HepG2 (cell line): ENCODE data around the gene CAMKMT. TPM values are rescaled to one million over a fixed set of nuclear protein-coding genes. Genes with fewer than 3 reads are reported as not detected.

Source experiments
- ATF7 ChIP-seq, 2 experiments: fragments of 450-650 bp in 1 of 2; sonication (generic) in 1 of 2; formaldehyde crosslinking in 1 of 2; IDR thresholded peaks; 2 replicates each; pipeline versions ENCODE4 v1.4.0 to v1.6.1; 2016 to 2020; ENCODE audit warnings: antibody characterized with exemption in 1 of 2, mild to moderate bottlenecking in 1 of 2, missing genetic modification reagents in 1 of 2
- DNMT3B ChIP-seq: conservative IDR thresholded peaks from 2 replicates; pipeline ENCODE4 v1.6.1; 2016; ENCODE audit warnings: missing biosample characterization, control low read depth
- MXD4 ChIP-seq: IDR thresholded peaks from 2 replicates; pipeline ENCODE4 v1.6.1; 2016; ENCODE audit warnings: mild to moderate bottlenecking, missing biosample characterization, missing genetic modification reagents
- ONECUT2 ChIP-seq: sonication (generic); formaldehyde crosslinking; IDR thresholded peaks from 2 replicates; pipeline ENCODE4 v1.4.0; 2020; ENCODE audit warnings: missing genetic modification reagents
- SCMH1 ChIP-seq: sonication (generic); formaldehyde crosslinking; IDR thresholded peaks from 2 replicates; pipeline ENCODE4 v1.9.0; 2021; ENCODE audit warnings: missing genetic modification reagents, mild to moderate bottlenecking, borderline replicate concordance
- SP140L ChIP-seq: sonication (generic); formaldehyde crosslinking; IDR thresholded peaks from 2 replicates; pipeline ENCODE4 v1.4.0; 2020; ENCODE audit warnings: missing genetic modification reagents, borderline replicate concordance
- TRIM24 ChIP-seq: sonication (generic); formaldehyde crosslinking; IDR thresholded peaks from 2 replicates; pipeline ENCODE4 v1.8.0; 2022; ENCODE audit warnings: mild to moderate bottlenecking, missing genetic modification reagents
- ZNF124 ChIP-seq: sonication (generic); formaldehyde crosslinking; IDR thresholded peaks from 2 replicates; pipeline ENCODE4 v1.4.0; 2020; ENCODE audit warnings: missing genetic modification reagents
- ZNF138 ChIP-seq: sonication (generic); formaldehyde crosslinking; IDR thresholded peaks from 2 replicates; pipeline ENCODE4 v1.5.0; 2020; ENCODE audit warnings: mild to moderate bottlenecking, low read depth, missing genetic modification reagents
- ZNF335 ChIP-seq: sonication (generic); formaldehyde crosslinking; IDR thresholded peaks from 2 replicates; pipeline ENCODE4 v1.4.0; 2020; ENCODE audit warnings: missing genetic modification reagents
- ZNF552 ChIP-seq: sonication (generic); formaldehyde crosslinking; IDR thresholded peaks from 2 replicates; pipeline ENCODE4 v1.9.0; 2022; ENCODE audit warnings: missing genetic modification reagents, mild to moderate bottlenecking, borderline replicate concordance
- ZNF616 ChIP-seq: sonication (generic); formaldehyde crosslinking; IDR thresholded peaks from 2 replicates; pipeline ENCODE4 v1.5.0; 2020; ENCODE audit warnings: low read depth, mild to moderate bottlenecking, missing genetic modification reagents
- ZNF761 ChIP-seq: sonication (generic); formaldehyde crosslinking; conservative IDR thresholded peaks from 2 replicates; pipeline ENCODE4 v1.4.0; 2020; ENCODE audit warnings: mild to moderate bottlenecking, missing genetic modification reagents
- ZSCAN30 ChIP-seq: sonication (generic); formaldehyde crosslinking; IDR thresholded peaks from 2 replicates; pipeline ENCODE4 v1.5.0; 2020; ENCODE audit warnings: mild to moderate bottlenecking, missing genetic modification reagents
- polyA plus RNA-seq, 8 experiments: library from polyadenylated mRNA; depleted of rRNA in 3 of 8; stranded (reverse) in 7 of 8; unstranded in 1 of 8; fragments of >200 nt; fragmentation: Illumina TruSeq in 4 of 8; extraction: Trizol in 4 of 8; gene quantifications; 2 replicates each; pipeline versions ENCODE4 v1.2.1 to v1.2.3, GENCODE V29; 2011 to 2016; ENCODE audit warnings: low read depth in 4 of 8, missing spikeins in 1 of 8, mixed read lengths in 1 of 8; ENCODE audit not compliant: insufficient read depth in 1 of 8
- total RNA-seq, 5 experiments: library from RNA; depleted of rRNA; stranded (reverse); fragments of >200 nt; fragmentation: Illumina TruSeq; extraction: Trizol; gene quantifications; 2 replicates each; pipeline ENCODE4 v1.2.3, GENCODE V29; 2016; ENCODE audit warnings: low read depth in 1 of 5
- TF ChIP-seq, protein P1 (sequence below): sonication (generic); formaldehyde crosslinking; IDR thresholded peaks from 2 replicates; pipeline ENCODE4 v1.8.1; 2023; ENCODE audit warnings: mild to moderate bottlenecking, missing genetic modification reagents
- TF ChIP-seq, protein P2 (sequence below): IDR thresholded peaks from 2 replicates; pipeline ENCODE4 v1.6.1; 2016; ENCODE audit warnings: missing genetic modification reagents, missing compliant biosample characterization
- TF ChIP-seq, protein P3 (sequence below): sonication (generic); formaldehyde crosslinking; IDR thresholded peaks from 2 replicates; pipeline ENCODE4 v1.5.0; 2020; ENCODE audit warnings: missing genetic modification reagents
- TF ChIP-seq, protein P4 (sequence below): sonication (generic); formaldehyde crosslinking; IDR thresholded peaks from 2 replicates; pipeline ENCODE4 v1.4.0; 2020; ENCODE audit warnings: missing genetic modification reagents
- TF ChIP-seq, protein P5 (sequence below): sonication (generic); formaldehyde crosslinking; conservative IDR thresholded peaks from 2 replicates; pipeline ENCODE4 v1.8.0; 2022; ENCODE audit warnings: low read depth, missing genetic modification reagents
- TF ChIP-seq, protein P6 (sequence below): sonication (generic); formaldehyde crosslinking; IDR thresholded peaks from 2 replicates; pipeline ENCODE4 v1.4.0; 2020; ENCODE audit warnings: missing genetic modification reagents, borderline replicate concordance

The CAMKMT gene
- total and polyA plus RNA-seq, 2 of the 13 experiments (the other 11 are each of a cell fraction or from before 2014, with no cell fraction given): 6.9 to 20.8 TPM

DNA sequence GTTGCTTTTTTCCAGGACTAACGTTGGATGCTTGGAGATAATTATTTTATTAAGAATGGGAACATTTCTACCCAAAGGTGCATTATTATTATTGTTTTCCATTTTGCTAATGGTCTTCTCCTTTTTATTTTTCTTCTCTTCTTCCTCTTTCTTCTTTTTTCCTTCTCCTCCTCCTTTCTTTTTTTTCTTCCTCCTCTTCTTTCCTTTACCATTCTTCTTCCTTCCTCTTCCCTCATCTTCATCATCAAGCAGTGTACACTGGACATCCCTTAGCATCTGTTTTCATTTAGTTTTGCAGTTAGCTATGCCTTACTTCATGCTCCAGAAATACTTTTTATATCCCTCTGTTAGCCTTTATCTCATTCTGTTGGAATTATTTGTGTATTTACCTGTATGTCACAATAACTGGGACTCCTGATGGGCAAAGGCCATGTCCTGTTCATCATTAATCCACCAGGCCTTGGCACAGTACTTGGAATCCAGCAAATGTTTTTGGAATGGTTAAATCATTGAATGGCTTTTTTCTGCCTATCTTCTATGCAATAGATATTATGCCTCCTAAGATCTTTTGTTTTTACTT lies 162.7 kb downstream of the CAMKMT start (continued):
- no peak for TF ChIP-seq TRIM24 (CRISPR knock-in tag)
- no peak for TF ChIP-seq ATF7 (IDR thresholded peaks at IDR 0.05)
- TF ChIP-seq ATF7 (CRISPR knock-in tag; IDR thresholded peaks at IDR 0.05): no peak
- TF ChIP-seq, protein P1, sequence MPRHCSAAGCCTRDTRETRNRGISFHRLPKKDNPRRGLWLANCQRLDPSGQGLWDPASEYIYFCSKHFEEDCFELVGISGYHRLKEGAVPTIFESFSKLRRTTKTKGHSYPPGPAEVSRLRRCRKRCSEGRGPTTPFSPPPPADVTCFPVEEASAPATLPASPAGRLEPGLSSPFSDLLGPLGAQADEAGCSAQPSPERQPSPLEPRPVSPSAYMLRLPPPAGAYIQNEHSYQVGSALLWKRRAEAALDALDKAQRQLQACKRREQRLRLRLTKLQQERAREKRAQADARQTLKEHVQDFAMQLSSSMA (CRISPR knock-in tag): no peak
- no peak for TF ChIP-seq MXD4
- TF ChIP-seq, protein P2, sequence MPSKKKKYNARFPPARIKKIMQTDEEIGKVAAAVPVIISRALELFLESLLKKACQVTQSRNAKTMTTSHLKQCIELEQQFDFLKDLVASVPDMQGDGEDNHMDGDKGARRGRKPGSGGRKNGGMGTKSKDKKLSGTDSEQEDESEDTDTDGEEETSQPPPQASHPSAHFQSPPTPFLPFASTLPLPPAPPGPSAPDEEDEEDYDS (CRISPR knock-in tag): no peak
- TF ChIP-seq ZNF138 (CRISPR knock-in tag): no peak
- TF ChIP-seq, protein P3, sequence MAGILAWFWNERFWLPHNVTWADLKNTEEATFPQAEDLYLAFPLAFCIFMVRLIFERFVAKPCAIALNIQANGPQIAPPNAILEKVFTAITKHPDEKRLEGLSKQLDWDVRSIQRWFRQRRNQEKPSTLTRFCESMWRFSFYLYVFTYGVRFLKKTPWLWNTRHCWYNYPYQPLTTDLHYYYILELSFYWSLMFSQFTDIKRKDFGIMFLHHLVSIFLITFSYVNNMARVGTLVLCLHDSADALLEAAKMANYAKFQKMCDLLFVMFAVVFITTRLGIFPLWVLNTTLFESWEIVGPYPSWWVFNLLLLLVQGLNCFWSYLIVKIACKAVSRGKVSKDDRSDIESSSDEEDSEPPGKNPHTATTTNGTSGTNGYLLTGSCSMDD: no peak
- TF ChIP-seq ZNF616 (CRISPR knock-in tag): no peak
- TF ChIP-seq ZNF335 (CRISPR knock-in tag): no peak
- TF ChIP-seq, protein P4, sequence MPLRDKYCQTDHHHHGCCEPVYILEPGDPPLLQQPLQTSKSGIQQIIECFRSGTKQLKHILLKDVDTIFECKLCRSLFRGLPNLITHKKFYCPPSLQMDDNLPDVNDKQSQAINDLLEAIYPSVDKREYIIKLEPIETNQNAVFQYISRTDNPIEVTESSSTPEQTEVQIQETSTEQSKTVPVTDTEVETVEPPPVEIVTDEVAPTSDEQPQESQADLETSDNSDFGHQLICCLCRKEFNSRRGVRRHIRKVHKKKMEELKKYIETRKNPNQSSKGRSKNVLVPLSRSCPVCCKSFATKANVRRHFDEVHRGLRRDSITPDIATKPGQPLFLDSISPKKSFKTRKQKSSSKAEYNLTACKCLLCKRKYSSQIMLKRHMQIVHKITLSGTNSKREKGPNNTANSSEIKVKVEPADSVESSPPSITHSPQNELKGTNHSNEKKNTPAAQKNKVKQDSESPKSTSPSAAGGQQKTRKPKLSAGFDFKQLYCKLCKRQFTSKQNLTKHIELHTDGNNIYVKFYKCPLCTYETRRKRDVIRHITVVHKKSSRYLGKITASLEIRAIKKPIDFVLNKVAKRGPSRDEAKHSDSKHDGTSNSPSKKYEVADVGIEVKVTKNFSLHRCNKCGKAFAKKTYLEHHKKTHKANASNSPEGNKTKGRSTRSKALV (CRISPR knock-in tag): no peak
- TF ChIP-seq ONECUT2: no peak
- TF ChIP-seq ZNF761 (CRISPR knock-in tag): no peak
- TF ChIP-seq SCMH1: no peak
- no peak for TF ChIP-seq ZNF124 (CRISPR knock-in tag)
- TF ChIP-seq ZSCAN30: no peak
- TF ChIP-seq, protein P5, sequence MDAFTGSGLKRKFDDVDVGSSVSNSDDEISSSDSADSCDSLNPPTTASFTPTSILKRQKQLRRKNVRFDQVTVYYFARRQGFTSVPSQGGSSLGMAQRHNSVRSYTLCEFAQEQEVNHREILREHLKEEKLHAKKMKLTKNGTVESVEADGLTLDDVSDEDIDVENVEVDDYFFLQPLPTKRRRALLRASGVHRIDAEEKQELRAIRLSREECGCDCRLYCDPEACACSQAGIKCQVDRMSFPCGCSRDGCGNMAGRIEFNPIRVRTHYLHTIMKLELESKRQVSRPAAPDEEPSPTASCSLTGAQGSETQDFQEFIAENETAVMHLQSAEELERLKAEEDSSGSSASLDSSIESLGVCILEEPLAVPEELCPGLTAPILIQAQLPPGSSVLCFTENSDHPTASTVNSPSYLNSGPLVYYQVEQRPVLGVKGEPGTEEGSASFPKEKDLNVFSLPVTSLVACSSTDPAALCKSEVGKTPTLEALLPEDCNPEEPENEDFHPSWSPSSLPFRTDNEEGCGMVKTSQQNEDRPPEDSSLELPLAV (CRISPR knock-in tag): no peak
- TF ChIP-seq, protein P6, sequence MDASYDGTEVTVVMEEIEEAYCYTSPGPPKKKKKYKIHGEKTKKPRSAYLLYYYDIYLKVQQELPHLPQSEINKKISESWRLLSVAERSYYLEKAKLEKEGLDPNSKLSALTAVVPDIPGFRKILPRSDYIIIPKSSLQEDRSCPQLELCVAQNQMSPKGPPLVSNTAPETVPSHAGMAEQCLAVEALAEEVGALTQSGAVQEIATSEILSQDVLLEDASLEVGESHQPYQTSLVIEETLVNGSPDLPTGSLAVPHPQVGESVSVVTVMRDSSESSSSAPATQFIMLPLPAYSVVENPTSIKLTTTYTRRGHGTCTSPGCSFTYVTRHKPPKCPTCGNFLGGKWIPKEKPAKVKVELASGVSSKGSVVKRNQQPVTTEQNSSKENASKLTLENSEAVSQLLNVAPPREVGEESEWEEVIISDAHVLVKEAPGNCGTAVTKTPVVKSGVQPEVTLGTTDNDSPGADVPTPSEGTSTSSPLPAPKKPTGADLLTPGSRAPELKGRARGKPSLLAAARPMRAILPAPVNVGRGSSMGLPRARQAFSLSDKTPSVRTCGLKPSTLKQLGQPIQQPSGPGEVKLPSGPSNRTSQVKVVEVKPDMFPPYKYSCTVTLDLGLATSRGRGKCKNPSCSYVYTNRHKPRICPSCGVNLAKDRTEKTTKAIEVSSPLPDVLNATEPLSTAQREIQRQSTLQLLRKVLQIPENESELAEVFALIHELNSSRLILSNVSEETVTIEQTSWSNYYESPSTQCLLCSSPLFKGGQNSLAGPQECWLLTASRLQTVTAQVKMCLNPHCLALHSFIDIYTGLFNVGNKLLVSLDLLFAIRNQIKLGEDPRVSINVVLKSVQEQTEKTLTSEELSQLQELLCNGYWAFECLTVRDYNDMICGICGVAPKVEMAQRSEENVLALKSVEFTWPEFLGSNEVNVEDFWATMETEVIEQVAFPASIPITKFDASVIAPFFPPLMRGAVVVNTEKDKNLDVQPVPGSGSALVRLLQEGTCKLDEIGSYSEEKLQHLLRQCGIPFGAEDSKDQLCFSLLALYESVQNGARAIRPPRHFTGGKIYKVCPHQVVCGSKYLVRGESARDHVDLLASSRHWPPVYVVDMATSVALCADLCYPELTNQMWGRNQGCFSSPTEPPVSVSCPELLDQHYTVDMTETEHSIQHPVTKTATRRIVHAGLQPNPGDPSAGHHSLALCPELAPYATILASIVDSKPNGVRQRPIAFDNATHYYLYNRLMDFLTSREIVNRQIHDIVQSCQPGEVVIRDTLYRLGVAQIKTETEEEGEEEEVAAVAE (CRISPR knock-in tag): no peak
- no peak for TF ChIP-seq DNMT3B
- TF ChIP-seq ZNF552 (CRISPR knock-in tag): no peak
- TF ChIP-seq SP140L (CRISPR knock-in tag): no peak
